ENCODE data around the gene SMIM35.

The SMIM35 gene

DNA sequence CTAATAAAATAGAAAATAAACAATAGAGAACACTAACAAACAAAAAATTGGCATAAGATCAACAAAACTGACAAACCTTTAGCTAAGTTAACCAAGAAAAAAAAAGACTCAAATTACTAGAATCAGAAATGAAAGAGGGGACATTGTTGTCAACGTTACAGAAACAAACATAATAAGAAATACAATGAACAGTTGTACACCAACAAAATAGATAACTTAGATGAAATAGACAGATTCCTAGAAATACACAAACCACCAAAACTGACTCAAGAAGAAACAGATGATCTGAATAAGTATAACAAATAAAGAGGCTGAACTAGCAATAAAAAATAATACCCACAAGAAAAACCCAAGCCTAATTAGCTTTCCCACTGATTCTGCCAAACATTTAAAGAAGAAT is 44.6 kb downstream of the SMIM35 start:
- no peak overlapping the region for H3K9ac ChIP-seq (ENCODE audit: low read depth, low read length)
- H3K9me3 ChIP-seq (replicated peaks; ENCODE audit: low read length) = no peaks in the 10 kb centered on the region
- H3K4me3 ChIP-seq (ENCODE audit: low read length) = no peak overlapping the region
- no peak overlapping the region for H3K4me2 ChIP-seq (ENCODE audit: low read length)
- H3K4me1 ChIP-seq (ENCODE audit: control insufficient read depth, insufficient read depth, low read length) = no peaks in the 10 kb centered on the region
- H3K27me3 ChIP-seq (ENCODE audit: control insufficient read depth, insufficient read depth, low read length) = peaks cover 9% of the 10 kb centered on the region
- H3K36me3 ChIP-seq (ENCODE audit: insufficient read depth, low read length) = no peaks in the 10 kb centered on the region

- no peaks in the 10 kb centered on the region for H3K9me3 ChIP-seq (replicated peaks; ENCODE audit: low read length)
- no peak overlapping the region for H3K4me2 ChIP-seq (ENCODE audit: low read length)
- H3K4me1 ChIP-seq (ENCODE audit: control insufficient read depth, insufficient read depth, low read length) = no peaks in the 10 kb centered on the region
- H3K9ac ChIP-seq (ENCODE audit: low read depth, low read length) = no peak overlapping the region
- no peak overlapping the region for H3K4me3 ChIP-seq (ENCODE audit: low read length)
- no peaks in the 10 kb centered on the region for H3K36me3 ChIP-seq (ENCODE audit: insufficient read depth, low read length)
- H3K27me3 ChIP-seq (ENCODE audit: control insufficient read depth, insufficient read depth, low read length) = no peaks in the 10 kb centered on the region
These were observed 53.3 kb downstream of the SMIM35 start for GRCh38 chr11:118033443-118033842.

- H3K4me2 ChIP-seq (ENCODE audit: low read length) = no peak overlapping the region
- H3K4me1 ChIP-seq (ENCODE audit: control insufficient read depth, insufficient read depth, low read length) = no peaks in the 10 kb centered on the region
- no peaks in the 10 kb centered on the region for H3K27me3 ChIP-seq (ENCODE audit: control insufficient read depth, insufficient read depth, low read length)
- H3K36me3 ChIP-seq (ENCODE audit: insufficient read depth, low read length) = no peaks in the 10 kb centered on the region
- no peak overlapping the region for H3K9ac ChIP-seq (ENCODE audit: low read depth, low read length)
- H3K9me3 ChIP-seq (replicated peaks; ENCODE audit: low read length) = no peaks in the 10 kb centered on the region
- no peak overlapping the region for H3K4me3 ChIP-seq (ENCODE audit: low read length)
These were observed 58.1 kb downstream of the SMIM35 start for GRCh38 chr11:118028626-118029025.

GRCh38 chr11:118027694-118028093 is 59.1 kb downstream of the SMIM35 start:
- Histone ChIP-seq H3K4me2 (ENCODE audit: low read length) (no peak overlapping the region), H3K9me3 (replicated peaks; ENCODE audit: low read length) (no peaks in the 10 kb centered on the region)

GRCh38 chr11:118021146-118021545 is 65.6 kb downstream of the SMIM35 start:
- Histone ChIP-seq H3K36me3 (ENCODE audit: insufficient read depth, low read length) (no peaks in the 10 kb centered on the region), H3K4me3 (ENCODE audit: low read length) (no peak overlapping the region), H3K27me3 (ENCODE audit: control insufficient read depth, insufficient read depth, low read length) (peaks cover 3% of the 10 kb centered on the region)

More at GRCh38 chr11:118027694-118028093, 59.1 kb downstream of the SMIM35 start:
- Histone ChIP-seq H3K36me3 (ENCODE audit: insufficient read depth, low read length) (no peaks in the 10 kb centered on the region), H3K27me3 (ENCODE audit: control insufficient read depth, insufficient read depth, low read length) (no peaks in the 10 kb centered on the region), H3K9ac (ENCODE audit: low read depth, low read length) (no peak overlapping the region), H3K4me3 (ENCODE audit: low read length) (no peak overlapping the region), H3K4me1 (ENCODE audit: control insufficient read depth, insufficient read depth, low read length) (no peaks in the 10 kb centered on the region)

DNA sequence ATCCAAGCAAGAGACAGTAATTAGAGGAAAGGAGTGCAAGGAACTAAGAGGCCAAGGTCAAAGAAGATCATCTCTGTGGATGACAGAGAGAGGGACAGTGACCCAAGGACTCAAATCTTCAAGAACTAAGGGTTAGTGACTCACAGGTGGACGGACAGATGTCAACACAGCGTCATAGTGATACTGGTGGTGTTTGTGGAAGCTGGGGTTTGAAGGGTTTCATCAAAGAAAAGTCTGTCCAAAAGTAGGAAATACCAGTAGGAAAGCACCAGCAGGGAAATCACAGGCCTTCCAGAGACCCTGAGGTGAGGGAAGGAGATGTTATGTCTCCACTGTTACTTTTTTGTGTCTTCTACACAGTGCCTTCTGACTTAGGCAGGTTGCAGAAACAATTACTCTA is 68.4 kb downstream of the SMIM35 start:
- no peak overlapping the region for H3K4me3 ChIP-seq (ENCODE audit: low read length)
- H3K9me3 ChIP-seq (replicated peaks; ENCODE audit: low read length) = no peaks in the 10 kb centered on the region
- peaks cover 3% of the 10 kb centered on the region for H3K27me3 ChIP-seq (ENCODE audit: control insufficient read depth, insufficient read depth, low read length)
- no peak overlapping the region for H3K4me2 ChIP-seq (ENCODE audit: low read length)
- H3K4me1 ChIP-seq (ENCODE audit: control insufficient read depth, insufficient read depth, low read length) = no peaks in the 10 kb centered on the region
- no peak overlapping the region for H3K9ac ChIP-seq (ENCODE audit: low read depth, low read length)
- no peaks in the 10 kb centered on the region for H3K36me3 ChIP-seq (ENCODE audit: insufficient read depth, low read length)

More at GRCh38 chr11:118021146-118021545, 65.6 kb downstream of the SMIM35 start:
- Histone ChIP-seq H3K9me3 (replicated peaks; ENCODE audit: low read length) (no peaks in the 10 kb centered on the region), H3K4me2 (ENCODE audit: low read length) (no peak overlapping the region), H3K4me1 (ENCODE audit: control insufficient read depth, insufficient read depth, low read length) (no peaks in the 10 kb centered on the region), H3K9ac (ENCODE audit: low read depth, low read length) (no peak overlapping the region)

GRCh38 chr11:118017631-118018315 is 69.0 kb downstream of the SMIM35 start:
- no peak overlapping the region for H3K9ac ChIP-seq (ENCODE audit: low read depth, low read length)
- no peak overlapping the region for H3K4me3 ChIP-seq (ENCODE audit: low read length)
- peaks cover 3% of the 10 kb centered on the region for H3K27me3 ChIP-seq (ENCODE audit: control insufficient read depth, insufficient read depth, low read length)
- no peaks in the 10 kb centered on the region for H3K36me3 ChIP-seq (ENCODE audit: insufficient read depth, low read length)
- no peak overlapping the region for H3K4me2 ChIP-seq (ENCODE audit: low read length)
- H3K9me3 ChIP-seq (replicated peaks; ENCODE audit: low read length) = no peaks in the 10 kb centered on the region
- no peaks in the 10 kb centered on the region for H3K4me1 ChIP-seq (ENCODE audit: control insufficient read depth, insufficient read depth, low read length)

DNA sequence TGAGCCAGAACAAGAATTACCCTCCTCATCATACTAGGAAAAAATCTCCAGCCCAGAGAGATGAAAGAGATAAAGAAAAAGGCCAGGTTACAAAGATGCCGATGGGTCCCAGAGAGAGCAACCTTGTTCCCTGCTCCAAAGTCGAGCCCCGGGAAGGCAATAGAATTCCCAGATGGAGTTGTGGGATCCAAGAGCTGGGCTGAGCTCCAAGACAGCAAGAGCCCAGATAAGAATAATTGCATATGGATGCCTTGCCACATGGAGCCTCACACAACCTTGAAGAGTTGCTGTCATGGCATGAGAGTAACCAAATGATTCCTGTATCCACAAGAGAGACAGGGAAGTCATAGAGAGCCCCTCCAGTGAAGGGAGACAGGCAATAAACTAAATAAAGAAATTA is 69.7 kb downstream of the SMIM35 start:
- Histone ChIP-seq H3K4me3 (ENCODE audit: low read length) (no peak overlapping the region), H3K9me3 (replicated peaks; ENCODE audit: low read length) (no peaks in the 10 kb centered on the region), H3K27me3 (ENCODE audit: control insufficient read depth, insufficient read depth, low read length) (peaks cover 3% of the 10 kb centered on the region), H3K4me1 (ENCODE audit: control insufficient read depth, insufficient read depth, low read length) (no peaks in the 10 kb centered on the region), H3K4me2 (ENCODE audit: low read length) (no peak overlapping the region), H3K9ac (ENCODE audit: low read depth, low read length) (no peak overlapping the region), H3K36me3 (ENCODE audit: insufficient read depth, low read length) (no peaks in the 10 kb centered on the region)

DNA sequence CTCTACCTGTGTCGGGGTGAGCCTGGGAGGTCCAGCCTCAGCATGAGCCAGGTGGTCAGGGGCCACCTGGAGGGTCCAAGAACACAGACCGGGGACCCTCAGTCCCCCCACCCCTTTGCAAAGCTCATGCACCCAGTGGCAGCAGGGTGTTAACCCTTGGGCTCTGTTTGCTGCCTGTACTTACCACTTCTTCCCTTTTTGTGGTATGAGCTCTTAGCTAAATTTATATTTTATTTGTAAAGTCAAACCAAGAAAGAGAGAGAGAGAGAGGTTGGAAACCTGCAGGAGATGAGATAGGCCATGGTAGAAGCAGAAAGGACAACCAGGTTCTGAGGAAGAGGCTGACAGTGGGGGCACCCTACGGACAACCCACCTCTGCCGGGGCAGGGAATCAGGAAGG is 70.7 kb downstream of the SMIM35 start:
- Histone ChIP-seq H3K4me3 (ENCODE audit: low read length) (no peak overlapping the region), H3K27me3 (ENCODE audit: control insufficient read depth, insufficient read depth, low read length) (peaks cover 3% of the 10 kb centered on the region), H3K4me1 (ENCODE audit: control insufficient read depth, insufficient read depth, low read length) (no peaks in the 10 kb centered on the region), H3K36me3 (ENCODE audit: insufficient read depth, low read length) (no peaks in the 10 kb centered on the region), H3K4me2 (ENCODE audit: low read length) (no peak overlapping the region), H3K9me3 (replicated peaks; ENCODE audit: low read length) (no peaks in the 10 kb centered on the region), H3K9ac (ENCODE audit: low read depth, low read length) (no peak overlapping the region)

GRCh38 chr11:118015385-118015841 is 71.3 kb downstream of the SMIM35 start:
- H3K4me1 ChIP-seq (ENCODE audit: control insufficient read depth, insufficient read depth, low read length) = no peaks in the 10 kb centered on the region
- no peaks in the 10 kb centered on the region for H3K9me3 ChIP-seq (replicated peaks; ENCODE audit: low read length)
- no peak overlapping the region for H3K4me2 ChIP-seq (ENCODE audit: low read length)
- H3K9ac ChIP-seq (ENCODE audit: low read depth, low read length) = no peak overlapping the region
- H3K4me3 ChIP-seq (ENCODE audit: low read length) = no peak overlapping the region
- peaks cover 6% of the 10 kb centered on the region for H3K27me3 ChIP-seq (ENCODE audit: control insufficient read depth, insufficient read depth, low read length)
- no peaks in the 10 kb centered on the region for H3K36me3 ChIP-seq (ENCODE audit: insufficient read depth, low read length)

DNA sequence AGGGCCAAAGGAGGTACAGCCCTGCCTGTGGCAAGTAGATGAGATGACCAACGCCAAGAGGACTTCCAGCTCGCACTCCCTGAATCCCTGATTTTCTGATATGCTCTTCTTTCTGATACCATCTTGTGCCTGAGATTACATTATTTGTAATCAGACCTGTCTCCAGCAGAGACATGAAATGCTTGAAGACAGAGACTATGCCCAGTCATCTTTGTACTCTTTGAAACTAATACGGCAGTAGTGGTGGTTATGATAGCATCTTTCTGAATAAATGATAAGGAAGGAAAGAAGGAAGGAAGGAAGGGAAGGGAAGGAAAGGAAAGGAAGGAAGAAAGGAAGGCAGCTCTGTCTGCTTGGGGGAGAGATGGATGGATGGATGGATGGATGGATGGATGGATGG is 72.7 kb downstream of the SMIM35 start:
- Histone ChIP-seq H3K27me3 (ENCODE audit: control insufficient read depth, insufficient read depth, low read length) (peaks cover 9% of the 10 kb centered on the region), H3K9ac (ENCODE audit: low read depth, low read length) (no peak overlapping the region), H3K4me1 (ENCODE audit: control insufficient read depth, insufficient read depth, low read length) (no peaks in the 10 kb centered on the region), H3K9me3 (replicated peaks; ENCODE audit: low read length) (no peaks in the 10 kb centered on the region), H3K36me3 (ENCODE audit: insufficient read depth, low read length) (no peaks in the 10 kb centered on the region), H3K4me2 (ENCODE audit: low read length) (no peak overlapping the region), H3K4me3 (ENCODE audit: low read length) (no peak overlapping the region)

- peaks cover 11% of the 10 kb centered on the region for H3K27me3 ChIP-seq (ENCODE audit: control insufficient read depth, insufficient read depth, low read length)
- no peak overlapping the region for H3K9ac ChIP-seq (ENCODE audit: low read depth, low read length)
- H3K36me3 ChIP-seq (ENCODE audit: insufficient read depth, low read length) = no peaks in the 10 kb centered on the region
- no peak overlapping the region for H3K4me3 ChIP-seq (ENCODE audit: low read length)
- no peaks in the 10 kb centered on the region for H3K4me1 ChIP-seq (ENCODE audit: control insufficient read depth, insufficient read depth, low read length)
- no peak overlapping the region for H3K4me2 ChIP-seq (ENCODE audit: low read length)
- H3K9me3 ChIP-seq (replicated peaks; ENCODE audit: low read length) = no peaks in the 10 kb centered on the region
These were observed 74.6 kb downstream of the SMIM35 start for GRCh38 chr11:118012083-118012669.
